Measurements from ENCODE around the gene EPHB1.
"Not testable (repeated sequence)": the region's sequence is repeated elsewhere in the genome, so short reads cannot be mapped to it uniquely, and the experiment has no call there.

EPHB1 gene

DNA sequence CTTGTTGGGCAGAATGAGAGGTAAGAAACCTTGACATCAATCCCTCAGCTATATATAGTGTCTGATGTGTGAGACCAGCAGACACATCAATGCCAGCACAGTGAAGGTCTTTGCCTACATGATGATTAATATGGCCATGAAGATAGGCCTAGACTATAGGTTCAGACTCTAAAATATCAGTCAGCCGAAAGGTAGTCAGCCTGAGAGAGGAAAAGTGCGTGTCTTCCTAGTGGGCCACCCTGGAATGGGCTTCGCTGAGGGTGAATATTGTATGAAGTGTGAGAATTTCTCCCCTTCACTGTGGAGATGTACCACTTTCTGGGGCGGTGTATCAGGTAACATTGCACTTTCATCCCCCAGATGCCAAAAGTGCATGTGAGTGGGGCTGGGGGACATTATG is 33.0 kb upstream of the EPHB1 start:
- Histone ChIP-seq H3K36me3 (ENCODE audit: control insufficient read depth, insufficient read depth, low read length) (no peaks in the 10 kb centered on the region), H3K27ac (ENCODE audit: low read depth, low read length) (no peak overlapping the region), H3K9ac (ENCODE audit: low read length) (no peak overlapping the region), H3K27me3 (ENCODE audit: control insufficient read depth, insufficient read depth, low read length) (no peaks in the 10 kb centered on the region), H3K4me1 (ENCODE audit: control insufficient read depth, insufficient read depth, low read length) (no peaks in the 10 kb centered on the region), H3K4me3 (ENCODE audit: low read length) (no peak overlapping the region)

DNA sequence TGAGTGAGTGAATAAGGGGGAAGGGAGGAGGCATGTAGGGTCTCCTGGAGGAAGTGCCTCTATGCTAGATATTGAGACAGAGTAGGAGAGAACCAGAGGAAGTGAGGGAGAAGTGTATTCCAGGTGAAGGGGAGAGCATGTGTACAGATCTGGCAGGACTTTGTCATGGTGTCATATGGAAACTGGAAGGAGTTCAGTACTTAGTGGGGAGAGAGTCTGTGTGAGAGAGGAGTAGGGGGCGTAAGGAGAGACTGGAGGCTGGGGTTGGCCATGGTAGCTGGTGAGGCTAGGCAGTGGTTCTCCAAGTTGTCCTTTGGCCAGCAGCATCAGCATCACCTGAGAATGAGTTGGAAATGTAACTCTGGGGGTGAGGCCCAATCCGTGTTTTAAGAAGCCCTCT is 29.6 kb upstream of the EPHB1 start:
- Histone ChIP-seq H3K36me3 (ENCODE audit: control insufficient read depth, insufficient read depth, low read length) (no peaks in the 10 kb centered on the region), H3K27me3 (ENCODE audit: control insufficient read depth, insufficient read depth, low read length) (no peaks in the 10 kb centered on the region), H3K4me1 (ENCODE audit: control insufficient read depth, insufficient read depth, low read length) (no peaks in the 10 kb centered on the region), H3K9ac (ENCODE audit: low read length) (no peak overlapping the region), H3K27ac (ENCODE audit: low read depth, low read length) (no peak overlapping the region), H3K4me3 (ENCODE audit: low read length) (no peak overlapping the region)

DNA sequence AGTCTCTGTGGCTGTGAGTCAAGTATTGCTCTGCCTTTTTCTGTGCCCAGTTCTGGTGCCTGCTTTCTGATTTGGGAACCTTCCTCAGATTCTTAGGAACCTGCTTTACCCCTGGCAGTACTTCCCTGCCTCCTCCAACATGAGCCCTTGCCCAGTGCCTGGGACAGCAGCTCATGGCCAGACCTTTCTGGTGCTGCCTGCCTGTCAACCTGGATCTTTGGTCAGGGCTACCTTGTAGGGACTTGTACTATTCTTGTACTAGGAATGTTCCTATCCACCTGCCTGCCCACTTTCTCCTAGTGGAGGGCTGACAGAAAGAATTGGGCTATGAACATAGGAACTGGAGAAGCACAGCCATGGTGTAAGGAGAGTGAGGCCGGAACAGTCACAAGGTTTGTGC is 28.8 kb upstream of the EPHB1 start:
- Histone ChIP-seq H3K36me3 (ENCODE audit: control insufficient read depth, insufficient read depth, low read length) (no peaks in the 10 kb centered on the region), H3K4me1 (ENCODE audit: control insufficient read depth, insufficient read depth, low read length) (no peaks in the 10 kb centered on the region), H3K9ac (ENCODE audit: low read length) (no peak overlapping the region), H3K4me3 (ENCODE audit: low read length) (no peak overlapping the region), H3K27ac (ENCODE audit: low read depth, low read length) (no peak overlapping the region), H3K27me3 (ENCODE audit: control insufficient read depth, insufficient read depth, low read length) (no peaks in the 10 kb centered on the region)

DNA sequence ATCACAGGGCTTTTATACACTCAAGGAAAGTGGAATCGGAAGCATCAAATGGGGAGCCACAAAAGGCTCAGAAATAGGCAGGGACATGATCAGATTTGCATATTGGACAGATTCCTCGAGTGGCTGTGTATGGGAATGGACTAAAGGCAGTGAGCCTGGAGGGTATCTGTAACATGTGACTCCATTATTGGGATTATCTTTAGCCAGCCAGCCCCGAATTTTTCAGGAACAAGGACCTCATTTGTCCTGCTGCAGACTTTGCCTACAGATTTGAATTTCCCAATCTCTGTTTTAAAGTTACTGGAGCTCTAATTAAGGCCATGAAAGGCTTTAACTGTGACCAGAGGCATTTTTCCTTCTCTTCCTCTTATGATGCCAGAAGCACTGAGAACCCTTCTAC is 26.9 kb upstream of the EPHB1 start:
- Histone ChIP-seq H3K4me1 (ENCODE audit: control insufficient read depth, insufficient read depth, low read length) (no peaks in the 10 kb centered on the region), H3K4me3 (ENCODE audit: low read length) (no peak overlapping the region), H3K9ac (ENCODE audit: low read length) (no peak overlapping the region), H3K27me3 (ENCODE audit: control insufficient read depth, insufficient read depth, low read length) (no peaks in the 10 kb centered on the region), H3K36me3 (ENCODE audit: control insufficient read depth, insufficient read depth, low read length) (no peaks in the 10 kb centered on the region), H3K27ac (ENCODE audit: low read depth, low read length) (no peak overlapping the region)

DNA sequence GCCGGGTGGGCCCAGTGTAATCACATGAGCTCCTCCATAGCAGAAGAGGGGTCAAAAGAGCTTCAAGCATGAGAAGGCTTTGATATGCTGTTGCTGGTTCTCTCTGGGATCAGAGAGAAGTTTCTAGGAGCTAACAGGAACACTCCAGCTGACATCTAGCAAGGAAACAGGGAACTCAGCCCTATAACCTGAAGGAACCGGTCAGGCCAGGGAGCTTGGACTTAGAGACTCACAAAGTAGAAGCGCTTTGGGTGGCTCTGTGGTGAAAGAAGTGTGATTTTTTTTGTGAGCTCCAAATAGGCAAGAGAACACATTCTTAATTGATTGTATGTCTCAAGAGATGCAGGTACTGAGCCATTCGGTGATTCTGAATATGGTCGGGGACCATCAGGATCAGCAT is 26.2 kb upstream of the EPHB1 start:
- no peak overlapping the region for H3K4me3 ChIP-seq (ENCODE audit: low read length)
- H3K4me1 ChIP-seq (ENCODE audit: control insufficient read depth, insufficient read depth, low read length): no peaks in the 10 kb centered on the region
- H3K9ac ChIP-seq (ENCODE audit: low read length): no peak overlapping the region
- no peaks in the 10 kb centered on the region for H3K27me3 ChIP-seq (ENCODE audit: control insufficient read depth, insufficient read depth, low read length)
- H3K27ac ChIP-seq (ENCODE audit: low read depth, low read length): no peak overlapping the region
- H3K36me3 ChIP-seq (ENCODE audit: control insufficient read depth, insufficient read depth, low read length): no peaks in the 10 kb centered on the region

DNA sequence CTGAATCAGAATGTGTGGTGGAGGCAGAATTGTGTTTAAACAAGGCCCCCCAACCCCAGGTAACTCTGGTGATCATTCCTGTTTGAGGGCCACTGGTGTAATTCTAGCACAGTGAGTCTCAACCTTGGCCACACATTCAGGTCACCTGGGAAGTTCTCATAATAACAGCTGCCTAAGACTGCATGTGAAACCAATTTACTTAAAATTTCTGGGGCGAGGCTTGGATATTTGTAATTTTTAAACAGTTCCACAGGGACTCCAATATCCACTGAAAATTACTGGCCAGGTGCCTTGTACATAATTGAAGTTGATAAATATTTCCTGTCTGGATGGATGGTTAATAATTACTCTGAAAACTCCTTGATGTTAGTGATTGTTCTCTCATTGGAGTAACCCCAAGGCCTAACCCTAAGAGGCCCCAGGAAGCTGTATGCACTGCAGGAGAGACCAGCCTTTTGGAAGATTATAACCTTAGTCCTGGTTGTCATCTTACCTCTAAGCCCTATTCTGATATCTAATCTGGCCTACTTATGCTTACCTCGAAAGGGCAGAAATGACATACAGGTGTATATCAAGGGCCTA is 25.7 kb upstream of the EPHB1 start:
- no peaks in the 10 kb centered on the region for H3K36me3 ChIP-seq (ENCODE audit: control insufficient read depth, insufficient read depth, low read length)
- no peak overlapping the region for H3K4me3 ChIP-seq (ENCODE audit: low read length)
- no peak overlapping the region for H3K27ac ChIP-seq (ENCODE audit: low read depth, low read length)
- H3K27me3 ChIP-seq (ENCODE audit: control insufficient read depth, insufficient read depth, low read length): no peaks in the 10 kb centered on the region
- no peak overlapping the region for H3K9ac ChIP-seq (ENCODE audit: low read length)
- H3K4me1 ChIP-seq (ENCODE audit: control insufficient read depth, insufficient read depth, low read length): no peaks in the 10 kb centered on the region

DNA sequence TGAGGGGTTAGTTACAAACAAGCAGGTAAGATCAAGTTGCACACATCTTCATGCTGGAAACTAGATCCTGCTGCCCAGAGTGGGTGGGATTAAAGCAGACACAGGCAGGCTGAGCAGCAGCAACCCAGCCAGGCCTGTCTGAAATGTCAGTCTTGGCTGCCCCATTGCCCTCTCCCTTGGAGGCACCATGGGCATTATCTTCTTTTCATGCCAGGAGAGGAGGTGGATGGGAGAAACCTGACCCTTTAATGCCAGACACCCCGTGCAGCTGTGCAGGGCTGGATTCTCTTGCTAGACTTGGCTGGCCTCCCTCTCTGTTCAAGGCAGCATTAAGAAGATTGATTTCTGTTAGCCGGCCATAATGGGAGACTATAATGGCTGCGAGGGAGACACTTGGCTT is 23.0 kb upstream of the EPHB1 start:
- H3K36me3 ChIP-seq (ENCODE audit: control insufficient read depth, insufficient read depth, low read length): no peaks in the 10 kb centered on the region
- H3K27ac ChIP-seq (ENCODE audit: low read depth, low read length): no peak overlapping the region
- H3K27me3 ChIP-seq (ENCODE audit: control insufficient read depth, insufficient read depth, low read length): no peaks in the 10 kb centered on the region
- no peaks in the 10 kb centered on the region for H3K4me1 ChIP-seq (ENCODE audit: control insufficient read depth, insufficient read depth, low read length)
- no peak overlapping the region for H3K4me3 ChIP-seq (ENCODE audit: low read length)
- H3K9ac ChIP-seq (ENCODE audit: low read length): no peak overlapping the region

DNA sequence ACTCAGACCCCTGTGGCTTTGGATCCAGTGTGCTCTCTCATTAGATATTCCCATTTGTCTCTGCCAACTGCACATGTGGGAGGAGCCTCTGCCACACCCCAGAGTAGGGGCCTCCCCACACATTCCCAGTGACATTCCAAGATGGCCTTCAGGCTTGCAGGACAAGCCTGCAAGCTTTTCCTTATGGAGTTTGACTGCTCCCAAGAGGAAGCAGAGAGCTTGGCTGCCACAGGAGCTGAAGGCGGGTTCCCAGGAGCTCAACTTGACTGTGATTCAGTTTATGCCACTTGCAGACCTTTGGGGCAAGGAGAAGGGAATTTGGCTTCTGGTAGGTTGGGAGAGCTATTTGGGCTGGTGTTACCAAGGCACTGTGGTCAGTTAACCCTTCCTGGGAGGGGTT is 22.5 kb upstream of the EPHB1 start:
- no peaks in the 10 kb centered on the region for H3K36me3 ChIP-seq (ENCODE audit: control insufficient read depth, insufficient read depth, low read length)
- no peak overlapping the region for H3K4me3 ChIP-seq (ENCODE audit: low read length)
- no peaks in the 10 kb centered on the region for H3K27me3 ChIP-seq (ENCODE audit: control insufficient read depth, insufficient read depth, low read length)
- no peak overlapping the region for H3K27ac ChIP-seq (ENCODE audit: low read depth, low read length)
- H3K4me1 ChIP-seq (ENCODE audit: control insufficient read depth, insufficient read depth, low read length): no peaks in the 10 kb centered on the region
- H3K9ac ChIP-seq (ENCODE audit: low read length): no peak overlapping the region

DNA sequence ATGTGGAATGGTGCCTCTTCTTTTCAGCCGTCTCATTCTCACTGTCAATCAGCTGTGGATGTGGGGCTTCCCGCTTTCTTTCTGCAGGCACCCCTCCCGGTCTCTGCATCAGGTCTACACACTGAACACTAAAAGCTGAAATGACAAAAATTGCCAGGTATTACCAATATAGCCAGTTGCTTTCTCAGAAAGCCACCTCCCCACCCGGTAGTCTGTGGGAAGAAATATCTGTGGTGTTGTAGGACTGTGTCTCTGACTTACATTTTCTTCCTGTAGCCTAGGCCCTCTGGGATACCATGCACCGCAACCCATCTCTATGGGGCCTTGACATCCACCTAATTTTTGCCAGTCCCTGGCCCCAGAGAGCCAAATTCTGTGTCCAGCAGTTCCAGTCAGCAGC is 19.2 kb upstream of the EPHB1 start:
- no peaks in the 10 kb centered on the region for H3K27me3 ChIP-seq (ENCODE audit: control insufficient read depth, insufficient read depth, low read length)
- H3K9ac ChIP-seq (ENCODE audit: low read length): no peak overlapping the region
- no peaks in the 10 kb centered on the region for H3K4me1 ChIP-seq (ENCODE audit: control insufficient read depth, insufficient read depth, low read length)
- no peak overlapping the region for H3K4me3 ChIP-seq (ENCODE audit: low read length)
- no peak overlapping the region for H3K27ac ChIP-seq (ENCODE audit: low read depth, low read length)
- H3K36me3 ChIP-seq (ENCODE audit: control insufficient read depth, insufficient read depth, low read length): no peaks in the 10 kb centered on the region

DNA sequence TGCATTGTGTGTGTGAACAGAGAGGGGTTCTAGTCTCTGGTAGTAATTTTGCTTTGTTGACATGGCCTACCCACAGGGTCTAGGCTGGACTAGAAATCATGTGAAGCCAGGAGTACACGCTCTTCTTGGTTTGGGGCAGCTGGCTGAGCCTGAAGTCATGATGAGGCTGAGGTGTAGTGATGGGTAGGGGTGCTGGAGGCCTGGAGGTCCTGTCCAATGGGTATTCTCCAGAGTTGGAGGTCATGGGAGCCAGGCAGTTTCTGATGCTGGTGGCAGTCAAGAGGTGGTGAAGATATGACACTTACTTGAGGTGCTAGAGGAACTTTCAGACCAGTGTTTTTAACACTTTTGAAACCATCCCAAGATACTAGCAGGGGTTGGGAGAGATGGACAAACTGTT is 18.5 kb upstream of the EPHB1 start:
- H3K4me3 ChIP-seq (ENCODE audit: low read length): no peak overlapping the region
- no peaks in the 10 kb centered on the region for H3K36me3 ChIP-seq (ENCODE audit: control insufficient read depth, insufficient read depth, low read length)
- H3K27ac ChIP-seq (ENCODE audit: low read depth, low read length): no peak overlapping the region
- H3K9ac ChIP-seq (ENCODE audit: low read length): no peak overlapping the region
- no peaks in the 10 kb centered on the region for H3K4me1 ChIP-seq (ENCODE audit: control insufficient read depth, insufficient read depth, low read length)
- H3K27me3 ChIP-seq (ENCODE audit: control insufficient read depth, insufficient read depth, low read length): no peaks in the 10 kb centered on the region

DNA sequence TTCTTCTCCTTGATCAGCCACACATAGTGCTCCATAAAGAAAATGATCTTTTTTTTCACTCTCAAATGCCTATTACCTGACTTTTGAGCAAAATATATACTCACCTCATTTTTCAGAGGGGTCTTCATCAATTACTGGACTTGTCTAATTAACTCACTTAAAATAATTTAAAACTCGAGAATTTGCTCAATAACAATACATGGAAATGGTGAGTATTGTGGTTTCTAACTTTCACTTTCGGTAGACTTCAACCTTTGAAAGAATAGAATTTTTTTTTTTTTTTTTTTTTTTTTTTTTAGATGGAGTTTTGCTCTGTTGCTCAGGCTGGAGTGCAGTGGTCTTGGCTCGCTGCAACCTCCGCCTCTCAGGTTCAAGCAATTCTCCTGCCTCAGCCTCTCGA is 17.7 kb upstream of the EPHB1 start:
- Histone ChIP-seq H3K9ac (ENCODE audit: low read length) (no peak overlapping the region), H3K27me3 (ENCODE audit: control insufficient read depth, insufficient read depth, low read length) (no peaks in the 10 kb centered on the region), H3K36me3 (ENCODE audit: control insufficient read depth, insufficient read depth, low read length) (no peaks in the 10 kb centered on the region), H3K4me1 (ENCODE audit: control insufficient read depth, insufficient read depth, low read length) (no peaks in the 10 kb centered on the region), H3K27ac (ENCODE audit: low read depth, low read length) (no peak overlapping the region), H3K4me3 (ENCODE audit: low read length) (no peak overlapping the region)

DNA sequence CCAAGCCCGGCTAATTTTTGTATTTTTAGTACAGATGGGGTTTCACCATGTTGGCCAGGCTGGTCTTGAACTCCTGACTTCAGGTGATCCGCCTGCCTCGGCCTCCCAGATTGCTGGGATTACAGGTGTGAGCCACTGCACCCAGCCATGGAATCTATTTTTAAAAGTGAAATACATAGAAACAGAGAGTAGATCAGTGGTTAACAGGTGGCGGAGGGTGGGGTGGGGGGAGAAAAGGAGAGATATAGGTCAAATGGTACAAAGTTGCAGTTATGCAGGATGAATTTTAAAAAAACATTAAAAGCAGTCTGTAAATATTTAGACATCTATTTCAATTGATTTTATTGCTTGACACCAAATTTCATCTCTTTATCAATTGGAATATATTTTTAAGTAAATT is 6.8 kb upstream of the EPHB1 start:
- not testable (repeated sequence) for H3K27ac ChIP-seq (ENCODE audit: low read depth, low read length); H3K9ac ChIP-seq (ENCODE audit: low read length); H3K36me3 ChIP-seq (ENCODE audit: control insufficient read depth, insufficient read depth, low read length); H3K27me3 ChIP-seq (ENCODE audit: control insufficient read depth, insufficient read depth, low read length); H3K4me1 ChIP-seq (ENCODE audit: control insufficient read depth, insufficient read depth, low read length); H3K4me3 ChIP-seq (ENCODE audit: low read length)

DNA sequence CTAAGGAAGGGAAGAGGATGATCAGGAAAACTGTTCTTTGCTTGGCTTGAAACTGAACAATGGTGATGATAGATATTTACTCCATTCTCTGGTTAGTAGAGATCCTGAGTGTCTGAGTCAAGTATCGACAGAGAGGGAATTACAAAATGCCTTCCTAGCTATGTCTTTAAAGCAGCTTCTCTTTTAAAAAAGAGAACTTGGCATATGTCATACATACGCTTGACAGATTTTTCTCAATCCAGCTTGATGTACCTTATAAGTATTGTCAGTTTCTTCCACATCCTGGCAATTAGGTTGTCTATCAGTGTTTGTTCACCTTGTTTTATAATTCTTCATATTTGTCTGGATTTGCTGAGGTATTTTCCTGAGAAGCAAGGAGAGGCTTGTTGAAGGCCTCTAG is 5.0 kb upstream of the EPHB1 start:
- H3K27ac ChIP-seq (ENCODE audit: low read depth, low read length): no peak overlapping the region
- H3K4me1 ChIP-seq (ENCODE audit: control insufficient read depth, insufficient read depth, low read length): no peaks in the 10 kb centered on the region
- H3K9ac ChIP-seq (ENCODE audit: low read length): no peak overlapping the region
- H3K27me3 ChIP-seq (ENCODE audit: control insufficient read depth, insufficient read depth, low read length): no peaks in the 10 kb centered on the region
- H3K4me3 ChIP-seq (ENCODE audit: low read length): no peak overlapping the region
- H3K36me3 ChIP-seq (ENCODE audit: control insufficient read depth, insufficient read depth, low read length): no peaks in the 10 kb centered on the region
